NT2/D1 (cell line): ENCODE data around the gene IMP4.

Experiments
- SUZ12 ChIP-seq: IDR thresholded peaks from 2 replicates; pipeline ENCODE4 v1.6.1; 2011; ENCODE audit not compliant: insufficient read length, insufficient read depth; ENCODE audit errors: extremely low read depth
- ZNF274 ChIP-seq: IDR thresholded peaks from 2 replicates; pipeline ENCODE4 v1.6.1; 2011; ENCODE audit warnings: mild to moderate bottlenecking, low read depth, low read length

GRCh38 chr2:130369311-130369964, 26.7 kb downstream of the IMP4 start:
- TF ChIP-seq SUZ12 (no peak), ZNF274 (no peak)
